HEK293T (cell line): ENCODE measurements around the gene KLHL29.

Experiments
- FOXK2 ChIP-seq: fragments of 450-650 bp; IDR thresholded peaks from 2 replicates; pipeline ENCODE4 v1.6.1; 2016; ENCODE audit warnings: mild to moderate bottlenecking
- TARDBP ChIP-seq: fragments of 450-650 bp; IDR thresholded peaks from 2 replicates; pipeline ENCODE4 v1.6.1; 2016
- ZNF384 ChIP-seq: fragments of 450-650 bp; IDR thresholded peaks from 2 replicates; pipeline ENCODE4 v1.6.1; 2016

DNA sequence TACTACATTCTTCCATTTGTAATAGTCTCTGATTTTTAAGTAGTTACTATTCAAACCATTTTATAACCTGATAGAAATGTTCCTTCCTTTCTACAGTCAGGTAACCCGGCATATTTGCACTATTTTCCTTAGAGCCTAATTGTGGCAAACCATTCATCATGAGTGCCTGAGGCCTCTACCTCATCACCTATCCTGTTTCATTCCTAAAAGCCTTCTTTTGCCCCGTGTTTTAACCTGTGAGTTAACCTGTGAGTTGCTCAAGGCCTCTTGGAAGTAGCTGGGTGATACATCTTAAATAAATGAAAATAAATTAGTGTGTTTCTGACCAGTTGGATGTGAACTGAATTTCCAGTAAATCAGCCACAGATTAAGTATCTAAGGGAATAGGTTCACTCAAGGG is 6.5 kb upstream of the KLHL29 start:
- TF ChIP-seq TARDBP (no peak), ZNF384 (no peak), FOXK2 (no peak)
